ENCODE results near the gene AK4. TPM values are rescaled to one million over a fixed set of nuclear protein-coding genes. Genes with fewer than 3 reads are reported as not detected.
A peak's percentile ranks its signal among the peaks of the same experiment; 100 is the strongest.

Gene AK4
- total and polyA plus RNA-seq, 2 of the 4 experiments (the other 2 are of a cell fraction) = 12.4 to 30.3 TPM

DNA sequence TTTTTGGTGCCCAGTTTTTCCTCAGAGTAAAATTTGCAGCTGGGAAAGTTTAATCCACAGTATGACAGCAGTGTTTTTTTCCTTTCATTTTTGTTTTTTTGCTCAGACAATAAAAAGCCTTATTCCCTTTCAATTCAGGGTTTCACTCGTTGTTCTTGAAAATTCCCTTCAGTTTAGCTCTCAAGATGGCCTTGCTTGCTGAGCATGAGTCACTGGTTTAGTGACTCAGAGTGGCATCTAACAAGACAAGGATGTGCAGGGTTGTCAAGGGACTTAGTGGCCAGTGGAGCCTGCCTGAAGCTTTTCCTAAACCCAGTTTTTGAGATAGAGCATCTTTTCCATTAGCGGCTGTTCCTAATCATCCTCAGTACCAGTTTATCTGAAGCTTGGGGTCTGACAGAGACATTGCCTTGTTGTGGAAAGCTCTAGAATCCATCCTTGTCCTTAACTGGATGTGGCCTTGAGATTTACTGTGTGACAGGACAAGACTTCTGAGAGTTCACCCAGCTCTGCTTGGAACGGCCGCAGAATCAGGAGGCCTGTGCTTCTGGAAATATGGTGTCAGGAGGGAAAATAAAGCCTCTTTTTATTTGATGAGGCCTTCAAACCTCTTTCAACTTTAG lies 113.0 kb downstream of the AK4 start:
- no peaks in the 10 kb centered on the region for H3K4me1 ChIP-seq (ENCODE audit: control insufficient read depth, insufficient read depth, low read length)
- no peak overlapping the region for H3K18ac ChIP-seq (ENCODE audit: low read depth, low read length)
- no peak overlapping the region for H3K56ac ChIP-seq (ENCODE audit: extremely low read depth, insufficient read depth, low read length)
- intact Hi-C loops (cut with micrococcal nuclease) (no loop called here), dilution Hi-C loops (cut with HindIII; ENCODE audit: low sequenced_read_pairs, unreplicated experiment) (no loop called here), in situ Hi-C loops (cut with MboI; ENCODE audit: low sequenced_read_pairs) (no loop called here)
- H4K5ac ChIP-seq (ENCODE audit: low read depth, low read length) = no peak overlapping the region
- H2BK20ac ChIP-seq (ENCODE audit: low read depth, low read length) = no peak overlapping the region
- peak; percentile 48; the same call in 1 of the 2 replicates for ATAC-seq (ENCODE audit: low read depth)
- no peak overlapping the region for H2AK5ac ChIP-seq (ENCODE audit: low read depth, low read length)
- no peaks in the 10 kb centered on the region for H3K79me1 ChIP-seq (ENCODE audit: low read depth in 1 of 2, low read length in 2 of 2)
- H2AFZ ChIP-seq (replicated peaks; ENCODE audit: low read length, poor library complexity) = no peak overlapping the region
- no peak overlapping the region for H3K4me3 ChIP-seq (ENCODE audit: insufficient read depth, low read depth, low read length)
- H3K9me3 ChIP-seq (ENCODE audit: control insufficient read depth, insufficient read depth, low read length) = no peaks in the 10 kb centered on the region
- no peak overlapping the region for H2BK120ac ChIP-seq (ENCODE audit: low read depth, low read length)
- no peak overlapping the region for H3K4me2 ChIP-seq (ENCODE audit: low read depth, low read length)
- no peak for TF ChIP-seq USF2 (IDR thresholded peaks at IDR 0.05; ENCODE audit: low read depth, low read length)
- no peak for TF ChIP-seq BHLHE40 (IDR thresholded peaks at IDR 0.05; ENCODE audit: low read depth, low read length)
- no peak for TF ChIP-seq SMC3 (IDR thresholded peaks at IDR 0.05; ENCODE audit: low read depth, low read length)
- no peak for TF ChIP-seq RAD21 (IDR thresholded peaks at IDR 0.05; ENCODE audit: low read length)
- TF ChIP-seq CEBPB (IDR thresholded peaks at IDR 0.05; ENCODE audit: low read depth, low read length) = no peak
- TF ChIP-seq RFX5 (IDR thresholded peaks at IDR 0.05; ENCODE audit: low read depth, low read length) = no peak
- no peak for TF ChIP-seq ELK1 (IDR thresholded peaks at IDR 0.05; ENCODE audit: borderline replicate concordance, low read depth, low read length)
- TF ChIP-seq NFE2L2 (IDR thresholded peaks at IDR 0.05; ENCODE audit: low read depth, low read length) = no peak
- TF ChIP-seq, protein P1, sequence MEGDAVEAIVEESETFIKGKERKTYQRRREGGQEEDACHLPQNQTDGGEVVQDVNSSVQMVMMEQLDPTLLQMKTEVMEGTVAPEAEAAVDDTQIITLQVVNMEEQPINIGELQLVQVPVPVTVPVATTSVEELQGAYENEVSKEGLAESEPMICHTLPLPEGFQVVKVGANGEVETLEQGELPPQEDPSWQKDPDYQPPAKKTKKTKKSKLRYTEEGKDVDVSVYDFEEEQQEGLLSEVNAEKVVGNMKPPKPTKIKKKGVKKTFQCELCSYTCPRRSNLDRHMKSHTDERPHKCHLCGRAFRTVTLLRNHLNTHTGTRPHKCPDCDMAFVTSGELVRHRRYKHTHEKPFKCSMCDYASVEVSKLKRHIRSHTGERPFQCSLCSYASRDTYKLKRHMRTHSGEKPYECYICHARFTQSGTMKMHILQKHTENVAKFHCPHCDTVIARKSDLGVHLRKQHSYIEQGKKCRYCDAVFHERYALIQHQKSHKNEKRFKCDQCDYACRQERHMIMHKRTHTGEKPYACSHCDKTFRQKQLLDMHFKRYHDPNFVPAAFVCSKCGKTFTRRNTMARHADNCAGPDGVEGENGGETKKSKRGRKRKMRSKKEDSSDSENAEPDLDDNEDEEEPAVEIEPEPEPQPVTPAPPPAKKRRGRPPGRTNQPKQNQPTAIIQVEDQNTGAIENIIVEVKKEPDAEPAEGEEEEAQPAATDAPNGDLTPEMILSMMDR (conservative IDR thresholded peaks at IDR 0.05; ENCODE audit: low read depth, low read length) = no peak
- no peak for TF ChIP-seq MXI1 (IDR thresholded peaks at IDR 0.05; ENCODE audit: borderline replicate concordance, low read depth, low read length)
- no peak for TF ChIP-seq POLR2A (IDR thresholded peaks at IDR 0.05; ENCODE audit: low read depth, low read length)
- TF ChIP-seq FOS (IDR thresholded peaks at IDR 0.05; ENCODE audit: low read depth, low read length) = no peak
- TF ChIP-seq CHD1 (IDR thresholded peaks at IDR 0.05; ENCODE audit: low read depth, low read length) = no peak
- TF ChIP-seq RCOR1 (IDR thresholded peaks at IDR 0.05; ENCODE audit: insufficient replicate concordance, low read length) = no peak
- TF ChIP-seq MAZ (IDR thresholded peaks at IDR 0.05; ENCODE audit: borderline replicate concordance, low read depth, low read length) = no peak
- H3K9ac ChIP-seq (ENCODE audit: low read depth, low read length) = no peak overlapping the region
- POLR2A ChIA-PET (ENCODE audit: unreplicated experiment) = interaction anchor here (0.6 kb wide), 1 partner anchor 411 kb away, joined by 3 read pairs; no protein-coding TSS in a partner anchor
- no peak overlapping the region for H2BK5ac ChIP-seq (ENCODE audit: low read depth, low read length, poor library complexity, severe bottlenecking)
- H3K14ac ChIP-seq (replicated peaks; ENCODE audit: low read depth, low read length) = no peak overlapping the region
- H3K27me3 ChIP-seq (ENCODE audit: control insufficient read depth, insufficient read depth, low read length) = peaks cover 25% of the 10 kb centered on the region
- H3K9me1 ChIP-seq (ENCODE audit: insufficient read depth, low read length) = no peaks in the 10 kb centered on the region
- H3K4ac ChIP-seq (ENCODE audit: low read depth, low read length) = no peak overlapping the region
- no peak overlapping the region for H2AK9ac ChIP-seq (replicated peaks; ENCODE audit: low read depth, low read length, poor library complexity)
- no peak overlapping the region for H4K8ac ChIP-seq (ENCODE audit: low read depth in 2 of 2, low read length in 2 of 2)
- H4K91ac ChIP-seq (ENCODE audit: insufficient read depth, low read depth, low read length) = no peak overlapping the region
- no peaks in the 10 kb centered on the region for H4K20me1 ChIP-seq (ENCODE audit: insufficient read depth, low read length)
- no peak overlapping the region for H3K23ac ChIP-seq (ENCODE audit: low read depth, low read length)
- DNase-seq = peak; percentile 67
- BruUV-seq (replicated peaks) = no TSS peak
- H2BK15ac ChIP-seq (ENCODE audit: low read depth, low read length) = no peak overlapping the region
- CTCF ChIA-PET = interaction anchor here (0.9 kb wide), 1 partner anchor 25 kb away, joined by 3 read pairs; no protein-coding TSS in a partner anchor
- no CpG with 5 or more reads among the region's 4 CpGs for WGBS, 2 experiments (ENCODE audit: extremely low coverage in 2 of 2, insufficient read length in 1 of 2)
- H3K36me3 ChIP-seq (ENCODE audit: control insufficient read depth, insufficient read depth, low read length) = no peaks in the 10 kb centered on the region
- no peak overlapping the region for H3K27ac ChIP-seq (ENCODE audit: insufficient read depth, low read length)

Measured in IMR-90 (cell line).